HL-60 (cell line): ENCODE results near the gene EIF5.
"Not testable (repeated sequence)": the region's sequence is repeated elsewhere in the genome, so short reads cannot be mapped to it uniquely, and the experiment has no call there.

Experiments
- DNase-seq, 2 experiments: peaks; one replicate each; pipeline ENCODE4 v3.0.0-alpha.2; 2010 to 2020; ENCODE audit warnings: low read depth in 1 of 2, low spot score in 1 of 2
- H3K27ac ChIP-seq: fragments of 250-450 bp; sonication (Bioruptor Pico); replicated peaks from 2 replicates; pipeline ENCODE4 v1.5.1; 2020; ENCODE audit warnings: mild to moderate bottlenecking, moderate library complexity
- H3K27me3 ChIP-seq: fragments of 250-450 bp; sonication (Bioruptor Pico); 2 replicates; pipeline ENCODE4 v1.5.1; 2021; ENCODE audit warnings: mild to moderate bottlenecking, moderate library complexity; ENCODE audit not compliant: insufficient read depth, poor library complexity, severe bottlenecking
- H3K4me3 ChIP-seq: replicated peaks from 2 replicates; pipeline ENCODE4 v1.5.1; 2011; ENCODE audit warnings: mild to moderate bottlenecking, control low read depth, low read length; ENCODE audit not compliant: insufficient read depth
- GABPA ChIP-seq: IDR thresholded peaks from 2 replicates; pipeline ENCODE4 v1.6.1; 2012; ENCODE audit warnings: low read depth
- POLR2AphosphoS5 ChIP-seq: IDR thresholded peaks from 2 replicates; pipeline ENCODE4 v1.6.1; 2012; ENCODE audit warnings: low read depth
- SPI1 ChIP-seq: IDR thresholded peaks from 2 replicates; pipeline ENCODE4 v1.6.1; 2012; ENCODE audit warnings: low read depth, mild to moderate bottlenecking, borderline replicate concordance
- TF ChIP-seq, protein P1 (sequence below): IDR thresholded peaks from one replicate; pipeline ENCODE4 v1.5.1; 2011; ENCODE audit warnings: low read length, control low read depth, inconsistent platforms; ENCODE audit not compliant: insufficient read depth
- TF ChIP-seq, protein P2 (sequence below): IDR thresholded peaks from 2 replicates; pipeline ENCODE4 v1.6.1; 2012; ENCODE audit warnings: low read depth; ENCODE audit not compliant: insufficient replicate concordance

EIF5 gene

DNA sequence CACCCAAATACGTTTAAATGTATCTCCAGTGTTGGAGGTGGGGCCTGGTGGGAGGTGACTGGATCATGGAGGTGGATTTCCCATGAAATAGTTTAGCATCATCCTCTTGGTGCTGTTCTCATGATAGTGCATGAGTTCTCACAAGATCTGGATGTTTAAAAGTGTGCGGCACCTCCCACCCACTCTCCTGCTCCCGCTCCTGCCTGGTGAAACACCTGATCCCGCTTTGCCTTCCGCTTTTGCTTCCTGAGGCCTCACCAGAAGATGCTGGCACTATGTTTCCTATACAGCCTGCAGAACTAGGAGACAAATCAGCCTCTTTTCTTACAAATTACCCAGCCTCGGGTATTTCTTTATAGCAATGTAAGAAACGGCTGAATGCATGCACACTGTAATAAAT, 20.1 kb downstream of the EIF5 start:
- TF ChIP-seq, protein P1, sequence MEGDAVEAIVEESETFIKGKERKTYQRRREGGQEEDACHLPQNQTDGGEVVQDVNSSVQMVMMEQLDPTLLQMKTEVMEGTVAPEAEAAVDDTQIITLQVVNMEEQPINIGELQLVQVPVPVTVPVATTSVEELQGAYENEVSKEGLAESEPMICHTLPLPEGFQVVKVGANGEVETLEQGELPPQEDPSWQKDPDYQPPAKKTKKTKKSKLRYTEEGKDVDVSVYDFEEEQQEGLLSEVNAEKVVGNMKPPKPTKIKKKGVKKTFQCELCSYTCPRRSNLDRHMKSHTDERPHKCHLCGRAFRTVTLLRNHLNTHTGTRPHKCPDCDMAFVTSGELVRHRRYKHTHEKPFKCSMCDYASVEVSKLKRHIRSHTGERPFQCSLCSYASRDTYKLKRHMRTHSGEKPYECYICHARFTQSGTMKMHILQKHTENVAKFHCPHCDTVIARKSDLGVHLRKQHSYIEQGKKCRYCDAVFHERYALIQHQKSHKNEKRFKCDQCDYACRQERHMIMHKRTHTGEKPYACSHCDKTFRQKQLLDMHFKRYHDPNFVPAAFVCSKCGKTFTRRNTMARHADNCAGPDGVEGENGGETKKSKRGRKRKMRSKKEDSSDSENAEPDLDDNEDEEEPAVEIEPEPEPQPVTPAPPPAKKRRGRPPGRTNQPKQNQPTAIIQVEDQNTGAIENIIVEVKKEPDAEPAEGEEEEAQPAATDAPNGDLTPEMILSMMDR: no peak
- TF ChIP-seq POLR2AphosphoS5 (no peak), GABPA (no peak), SPI1 (no peak)
- TF ChIP-seq, protein P2, sequence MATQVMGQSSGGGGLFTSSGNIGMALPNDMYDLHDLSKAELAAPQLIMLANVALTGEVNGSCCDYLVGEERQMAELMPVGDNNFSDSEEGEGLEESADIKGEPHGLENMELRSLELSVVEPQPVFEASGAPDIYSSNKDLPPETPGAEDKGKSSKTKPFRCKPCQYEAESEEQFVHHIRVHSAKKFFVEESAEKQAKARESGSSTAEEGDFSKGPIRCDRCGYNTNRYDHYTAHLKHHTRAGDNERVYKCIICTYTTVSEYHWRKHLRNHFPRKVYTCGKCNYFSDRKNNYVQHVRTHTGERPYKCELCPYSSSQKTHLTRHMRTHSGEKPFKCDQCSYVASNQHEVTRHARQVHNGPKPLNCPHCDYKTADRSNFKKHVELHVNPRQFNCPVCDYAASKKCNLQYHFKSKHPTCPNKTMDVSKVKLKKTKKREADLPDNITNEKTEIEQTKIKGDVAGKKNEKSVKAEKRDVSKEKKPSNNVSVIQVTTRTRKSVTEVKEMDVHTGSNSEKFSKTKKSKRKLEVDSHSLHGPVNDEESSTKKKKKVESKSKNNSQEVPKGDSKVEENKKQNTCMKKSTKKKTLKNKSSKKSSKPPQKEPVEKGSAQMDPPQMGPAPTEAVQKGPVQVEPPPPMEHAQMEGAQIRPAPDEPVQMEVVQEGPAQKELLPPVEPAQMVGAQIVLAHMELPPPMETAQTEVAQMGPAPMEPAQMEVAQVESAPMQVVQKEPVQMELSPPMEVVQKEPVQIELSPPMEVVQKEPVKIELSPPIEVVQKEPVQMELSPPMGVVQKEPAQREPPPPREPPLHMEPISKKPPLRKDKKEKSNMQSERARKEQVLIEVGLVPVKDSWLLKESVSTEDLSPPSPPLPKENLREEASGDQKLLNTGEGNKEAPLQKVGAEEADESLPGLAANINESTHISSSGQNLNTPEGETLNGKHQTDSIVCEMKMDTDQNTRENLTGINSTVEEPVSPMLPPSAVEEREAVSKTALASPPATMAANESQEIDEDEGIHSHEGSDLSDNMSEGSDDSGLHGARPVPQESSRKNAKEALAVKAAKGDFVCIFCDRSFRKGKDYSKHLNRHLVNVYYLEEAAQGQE: no peak
- DNase-seq: no peak
- Histone ChIP-seq H3K4me3 (no peak overlapping the region), H3K27ac (no peak overlapping the region), H3K27me3 (no peaks in the 10 kb centered on the region)

DNA sequence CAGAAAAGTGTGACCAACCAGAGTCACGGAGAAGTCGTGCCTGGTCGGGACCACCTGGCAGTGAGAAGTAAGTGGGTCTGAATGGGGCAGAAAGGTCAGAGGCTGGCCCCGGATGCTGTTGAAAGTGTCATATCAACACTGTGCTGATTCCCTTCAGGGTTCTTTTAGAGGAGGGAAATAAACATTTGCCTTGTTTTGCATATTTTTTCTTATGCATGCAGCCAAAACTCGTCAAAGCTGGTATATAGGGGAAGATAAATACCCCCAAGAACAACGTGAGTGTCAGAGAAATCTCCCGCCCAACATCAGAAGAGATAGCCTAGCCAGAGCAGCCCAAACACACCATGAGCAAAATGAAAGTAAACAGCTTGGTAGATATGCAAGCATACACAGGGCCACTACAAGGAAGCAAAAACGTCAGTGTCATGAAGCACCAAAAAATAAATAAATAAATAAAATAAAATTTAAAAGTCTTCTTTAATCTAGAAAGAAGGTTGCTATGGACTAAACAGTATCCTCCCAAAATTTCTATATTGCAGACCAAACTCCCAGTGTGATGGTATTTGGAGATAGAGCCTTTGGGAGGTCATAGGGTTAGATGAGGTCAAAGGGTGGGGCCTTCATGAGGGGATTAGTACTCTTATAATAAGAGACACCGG, 22.1 kb downstream of the EIF5 start:
- no peak overlapping the region for H3K27ac ChIP-seq
- TF ChIP-seq, protein P1: no peak
- TF ChIP-seq, protein P2: no peak
- TF ChIP-seq POLR2AphosphoS5: no peak
- TF ChIP-seq SPI1: no peak
- TF ChIP-seq GABPA: no peak
- DNase-seq: no peak
- no peaks in the 10 kb centered on the region for H3K27me3 ChIP-seq
- no peak overlapping the region for H3K4me3 ChIP-seq

DNA sequence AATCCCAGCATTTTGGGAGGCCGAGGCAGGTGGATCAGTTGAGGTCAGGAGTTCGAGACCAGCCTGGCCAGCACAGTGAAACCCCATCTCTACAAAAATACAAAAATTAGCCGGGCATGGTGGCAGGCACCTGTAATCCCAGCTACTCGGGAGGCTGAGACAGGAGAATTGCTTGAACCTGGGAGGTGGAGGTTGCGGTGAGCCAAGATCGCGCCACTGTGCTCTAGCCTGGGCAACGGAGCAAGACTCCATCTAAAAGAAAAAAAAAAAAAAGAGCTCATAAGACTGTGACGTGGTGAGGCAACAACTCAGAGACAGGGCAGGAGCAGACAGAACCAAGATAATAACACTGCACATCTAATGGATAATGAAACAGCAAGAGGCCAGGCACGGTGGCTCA, 23.5 kb downstream of the EIF5 start:
- not testable (repeated sequence) for H3K27ac ChIP-seq, DNase-seq, H3K27me3 ChIP-seq, H3K4me3 ChIP-seq

DNA sequence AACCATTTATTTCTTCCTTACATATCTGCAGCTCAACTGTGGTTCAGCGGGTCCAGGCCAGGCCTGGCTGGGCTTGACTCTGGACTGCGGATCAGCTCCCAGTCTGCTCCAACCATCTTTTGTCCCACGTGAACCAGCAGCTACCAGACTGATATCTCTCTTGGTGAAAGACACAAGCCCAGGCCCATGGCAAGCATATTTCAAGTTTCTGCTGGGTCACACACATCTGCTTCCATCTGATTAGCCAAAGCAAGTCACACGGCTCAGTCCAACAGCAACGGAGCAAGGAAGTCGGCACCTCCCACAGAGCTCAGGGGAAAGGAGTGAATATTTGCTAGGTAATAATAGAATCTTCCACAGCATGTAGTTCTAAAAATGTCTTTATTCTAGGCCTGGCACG, 26.5 kb downstream of the EIF5 start:
- DNase-seq: no peak
- Histone ChIP-seq H3K27me3 (no peaks in the 10 kb centered on the region), H3K27ac (no peak overlapping the region), H3K4me3 (no peak overlapping the region)
- TF ChIP-seq, protein P2: no peak
- TF ChIP-seq SPI1: no peak
- TF ChIP-seq POLR2AphosphoS5: no peak
- TF ChIP-seq GABPA: no peak
- TF ChIP-seq, protein P1: no peak
